Vagina (tissue), 2 donors: ENCODE data around the gene TRAF2.

Experiments used
- POLR2A ChIP-seq, 2 donors: fragments of 450-650 bp; IDR thresholded peaks; one replicate each; pipeline ENCODE4 v1.6.1; 2017; ENCODE audit warnings: antibody characterized with exemption in 2 of 2, mild to moderate bottlenecking in 2 of 2, moderate library complexity in 2 of 2
- TF ChIP-seq, protein P1 (sequence below), 3 experiments: fragments of 450-650 bp in 2 of 3; fragments of 200-600 bp in 1 of 3; sonication (generic) in 1 of 3; IDR thresholded peaks; one replicate each; pipeline ENCODE4 v1.5.1; 2017 to 2019; ENCODE audit warnings: antibody characterized with exemption in 3 of 3, mild to moderate bottlenecking in 2 of 3, moderate library complexity in 2 of 3

- TF ChIP-seq, protein P1, sequence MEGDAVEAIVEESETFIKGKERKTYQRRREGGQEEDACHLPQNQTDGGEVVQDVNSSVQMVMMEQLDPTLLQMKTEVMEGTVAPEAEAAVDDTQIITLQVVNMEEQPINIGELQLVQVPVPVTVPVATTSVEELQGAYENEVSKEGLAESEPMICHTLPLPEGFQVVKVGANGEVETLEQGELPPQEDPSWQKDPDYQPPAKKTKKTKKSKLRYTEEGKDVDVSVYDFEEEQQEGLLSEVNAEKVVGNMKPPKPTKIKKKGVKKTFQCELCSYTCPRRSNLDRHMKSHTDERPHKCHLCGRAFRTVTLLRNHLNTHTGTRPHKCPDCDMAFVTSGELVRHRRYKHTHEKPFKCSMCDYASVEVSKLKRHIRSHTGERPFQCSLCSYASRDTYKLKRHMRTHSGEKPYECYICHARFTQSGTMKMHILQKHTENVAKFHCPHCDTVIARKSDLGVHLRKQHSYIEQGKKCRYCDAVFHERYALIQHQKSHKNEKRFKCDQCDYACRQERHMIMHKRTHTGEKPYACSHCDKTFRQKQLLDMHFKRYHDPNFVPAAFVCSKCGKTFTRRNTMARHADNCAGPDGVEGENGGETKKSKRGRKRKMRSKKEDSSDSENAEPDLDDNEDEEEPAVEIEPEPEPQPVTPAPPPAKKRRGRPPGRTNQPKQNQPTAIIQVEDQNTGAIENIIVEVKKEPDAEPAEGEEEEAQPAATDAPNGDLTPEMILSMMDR (IDR thresholded peaks at IDR 0.05): no peak
- no peak for TF ChIP-seq POLR2A (IDR thresholded peaks at IDR 0.05)
These were observed 19.9 kb downstream of the TRAF2 start for GRCh38 chr9:136906266-136906665.
